Sigmoid colon (tissue), 7 donors: ENCODE measurements around the gene FAM9A. TPM values are rescaled to one million over a fixed set of nuclear protein-coding genes. Genes with fewer than 3 reads are reported as not detected.
A peak's percentile ranks its signal among the peaks of the same experiment; 100 is the strongest.

Source experiments
- DNase-seq: peaks from one replicate; pipeline ENCODE4 v3.0.0-alpha.2; 2019
- H3K27ac ChIP-seq, 4 donors: fragments of 200-600 bp; sonication (generic); one replicate each; pipeline ENCODE4 v1.5.1; 2016 to 2019; ENCODE audit warnings: mild to moderate bottlenecking in 1 of 4
- H3K27me3 ChIP-seq, 3 donors: fragments of 200-600 bp; sonication (generic); one replicate each; pipeline ENCODE4 v1.5.1; 2019; ENCODE audit warnings: mild to moderate bottlenecking in 1 of 3
- H3K36me3 ChIP-seq, 4 donors: fragments of 200-600 bp; sonication (generic); one replicate each; pipeline ENCODE4 v1.5.1; 2016 to 2019
- H3K4me1 ChIP-seq, 4 donors: fragments of 200-600 bp; sonication (generic); one replicate each; pipeline ENCODE4 v1.5.1; 2017 to 2019
- H3K4me3 ChIP-seq, 4 donors: fragments of 200-600 bp; sonication (generic); one replicate each; pipeline ENCODE4 v1.5.1; 2017 to 2019; ENCODE audit warnings: mild to moderate bottlenecking in 2 of 4, moderate library complexity in 1 of 4
- H3K9me3 ChIP-seq, 4 donors: fragments of 200-600 bp in 3 of 4; sonication (generic) in 3 of 4; one replicate each; pipeline versions ENCODE4 v1.5.1 to v1.6.1; 2013 to 2019
- CTCF ChIP-seq, 4 experiments: fragments of 450-650 bp in 3 of 4; fragments of 200-600 bp in 1 of 4; IDR thresholded peaks; one replicate each; pipeline ENCODE4 v1.5.1; 2016 to 2019; ENCODE audit warnings: antibody characterized with exemption in 4 of 4, mild to moderate bottlenecking in 3 of 4, moderate library complexity in 2 of 4
- EP300 ChIP-seq, 4 donors: sonication (generic); formaldehyde crosslinking; IDR thresholded peaks; one replicate each; pipeline ENCODE4 v1.6.1; 2017; ENCODE audit warnings: antibody characterized with exemption in 4 of 4
- POLR2A ChIP-seq, 2 donors: fragments of 450-650 bp; IDR thresholded peaks; one replicate each; pipeline ENCODE4 v1.6.1; 2016; ENCODE audit warnings: antibody characterized with exemption in 2 of 2, mild to moderate bottlenecking in 2 of 2, moderate library complexity in 2 of 2
- POLR2AphosphoS5 ChIP-seq, 4 donors: sonication (generic); formaldehyde crosslinking; IDR thresholded peaks; one replicate each; pipeline ENCODE4 v1.6.1; 2017; ENCODE audit warnings: antibody characterized with exemption in 4 of 4
- WGBS, 2 donors: extraction: QIAGEN DNeasy Blood & Tissue Kit; methylation state at CpG; one replicate each; pipeline ENCODE4 v1.1.7; 2013; 5-methylcytosine and 5-hydroxymethylcytosine counted together
- intact Hi-C: fragments of 100-400 bp; cut with DNase I; formaldehyde crosslinking; loops from one replicate; pipeline ENCODE4 v1.15.1; 2023
- polyA plus RNA-seq, 3 donors: library from polyadenylated mRNA; stranded (reverse); fragments of 200-250 nt; gene quantifications; one replicate each; pipeline ENCODE4 v1.2.3, GENCODE V29; 2013
- total RNA-seq, 4 donors: library from RNA; depleted of rRNA; stranded (reverse); fragments of >200 nt; gene quantifications; one replicate each; pipeline ENCODE4 v1.1.0, GENCODE V29; 2016
- donor health status: healthy with polysubstance abuse.
- donor health status: Bipolar disorder and iron deficiency.
- donor health status: healthy.

Gene FAM9A
- total and polyA plus RNA-seq, 7 donors, result not detected

- Histone ChIP-seq H3K27ac (no peak overlapping the region), H3K4me3 (no peak overlapping the region), H3K9me3 (no peaks in the 10 kb centered on the region), H3K4me1 (no peaks in the 10 kb centered on the region), H3K27me3 (no peaks in the 10 kb centered on the region), H3K36me3 (no peaks in the 10 kb centered on the region)
- TF ChIP-seq CTCF (IDR thresholded peaks at IDR 0.05), result no peak
- TF ChIP-seq POLR2AphosphoS5 (IDR thresholded peaks at IDR 0.05), result no peak
- no peak for TF ChIP-seq POLR2A (IDR thresholded peaks at IDR 0.05)
- TF ChIP-seq EP300 (IDR thresholded peaks at IDR 0.05), result no peak
- DNase-seq, result no peak
- intact Hi-C loops, result loop anchor here (5.0 to 10.0 kb wide), 2 partner anchors 65 to 958 kb away; no protein-coding TSS in a partner anchor
Measured at GRCh38 chrX:8749697-8750096, 51.5 kb downstream of the FAM9A start.

- WGBS, 2 donors, result 7 to 10% methylated on average over 6 of the region's 6 CpGs
Measured at GRCh38 chrX:8748855-8749254, 52.3 kb downstream of the FAM9A start.

DNA sequence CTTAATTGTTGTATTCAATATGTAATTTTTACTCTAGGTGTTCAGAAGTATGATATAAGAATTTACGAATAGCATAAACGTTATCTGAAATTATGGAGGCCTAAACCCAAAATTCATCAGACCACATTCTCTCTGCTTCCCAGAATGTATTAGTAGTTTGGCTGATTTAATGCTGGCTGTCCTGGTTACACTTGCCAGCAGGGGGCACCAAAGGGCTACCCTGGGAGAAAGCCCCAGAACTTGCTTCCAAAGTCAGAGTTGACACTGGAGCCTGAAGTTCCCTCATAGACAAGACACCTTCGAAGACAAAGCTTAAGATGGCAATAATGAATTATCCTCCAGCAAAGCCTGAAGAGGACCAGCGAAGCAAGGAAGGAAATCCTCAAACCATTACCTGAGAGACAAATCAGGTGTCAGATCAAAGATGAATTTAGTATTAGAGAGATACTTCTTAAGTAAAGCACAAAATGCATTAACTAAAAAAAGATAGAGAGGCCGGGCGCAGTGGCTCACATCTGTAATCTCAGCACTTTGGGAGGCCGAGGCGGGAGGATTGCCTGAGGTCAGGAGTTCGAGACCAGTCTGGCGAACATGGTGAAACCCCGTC, 58.0 kb downstream of the FAM9A start:
- no peaks in the 10 kb centered on the region for H3K4me1 ChIP-seq
- no peak overlapping the region for H3K4me3 ChIP-seq
- no peaks in the 10 kb centered on the region for H3K27me3 ChIP-seq
- TF ChIP-seq CTCF (IDR thresholded peaks at IDR 0.05) (peak in 3 of 4 experiments; percentile 21 to 46 (median 29)), POLR2A (IDR thresholded peaks at IDR 0.05) (no peak)
- intact Hi-C loops, result loop anchor here (10.0 kb wide), 1 partner anchor 72 kb away; no protein-coding TSS in a partner anchor
- no peaks in the 10 kb centered on the region for H3K9me3 ChIP-seq
- no peaks in the 10 kb centered on the region for H3K36me3 ChIP-seq
- DNase-seq, result no peak
- 54 to 67% methylated on average over 11 of the region's 11 CpGs for whole genome bisulfite sequencing, 2 donors
- no peak overlapping the region for H3K27ac ChIP-seq

More at GRCh38 chrX:8748855-8749254, 52.3 kb downstream of the FAM9A start:
- no peak for DNase-seq
- no peak overlapping the region for H3K27ac ChIP-seq
- H3K27me3 ChIP-seq, result no peaks in the 10 kb centered on the region
- no peaks in the 10 kb centered on the region for H3K9me3 ChIP-seq
- no peaks in the 10 kb centered on the region for H3K36me3 ChIP-seq
- no peak overlapping the region for H3K4me3 ChIP-seq
- intact Hi-C loops, result loop anchor here (5.0 to 10.0 kb wide), 2 partner anchors 66 to 958 kb away; no protein-coding TSS in a partner anchor
- TF ChIP-seq EP300 (IDR thresholded peaks at IDR 0.05), result no peak
- no peak for TF ChIP-seq POLR2AphosphoS5 (IDR thresholded peaks at IDR 0.05)
- TF ChIP-seq POLR2A (IDR thresholded peaks at IDR 0.05), result no peak
- TF ChIP-seq CTCF (IDR thresholded peaks at IDR 0.05), result peak in 3 of 4 experiments; percentile 26 to 51 (median 32)
- H3K4me1 ChIP-seq, result no peaks in the 10 kb centered on the region

DNA sequence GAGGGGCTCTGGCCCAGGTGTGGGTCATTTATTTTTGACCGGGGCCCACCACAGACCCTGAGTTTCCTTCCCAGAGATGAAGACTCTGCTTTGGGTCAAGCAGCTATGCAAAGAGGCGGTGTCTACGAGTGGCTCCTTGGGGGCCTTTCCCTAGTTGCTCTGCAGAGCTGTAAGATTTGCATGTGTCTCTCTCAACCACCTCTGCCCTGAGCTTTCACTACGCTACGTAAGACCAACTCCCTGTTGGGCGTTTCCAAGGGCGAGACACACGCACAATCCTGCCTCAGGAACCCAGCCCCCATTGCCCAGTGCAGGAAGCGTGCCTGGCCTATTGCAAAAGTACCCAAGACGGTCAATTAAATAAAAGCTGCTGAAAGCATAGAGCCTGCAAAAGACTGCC, 59.2 kb downstream of the FAM9A start:
- Histone ChIP-seq H3K4me1 (no peaks in the 10 kb centered on the region), H3K9me3 (no peaks in the 10 kb centered on the region), H3K36me3 (no peaks in the 10 kb centered on the region), H3K4me3 (no peak overlapping the region), H3K27ac (no peak overlapping the region), H3K27me3 (no peaks in the 10 kb centered on the region)
- intact Hi-C loops, result loop anchor here (10.0 kb wide), 1 partner anchor 73 kb away; no protein-coding TSS in a partner anchor
- DNase-seq, result no peak
- TF ChIP-seq POLR2AphosphoS5 (IDR thresholded peaks at IDR 0.05), result no peak
- TF ChIP-seq EP300 (IDR thresholded peaks at IDR 0.05), result no peak
- no peak for TF ChIP-seq POLR2A (IDR thresholded peaks at IDR 0.05)
- WGBS, 2 donors, result 60 to 83% methylated on average over 10 of the region's 10 CpGs

Other genes starting within 250 kb of the FAM9A start
- 1 to 10 TPM in 2 of 4 donors, under 1 TPM in 2; 0.33 to 1.8 (median 0.81) TPM for gene ANOS1, start 69.2 kb downstream of the FAM9A start, total RNA-seq
- gene ANOS1, start 69.2 kb downstream of the FAM9A start, polyA plus RNA-seq, result 1 to 10 TPM in 1 of 3 donors, under 1 TPM in 1, not detected in 1; 0.31 to 3.0 TPM
- not detected for gene FAM9B, start 232.7 kb upstream of the FAM9A start, total RNA-seq
- gene FAM9B, start 232.7 kb upstream of the FAM9A start, polyA plus RNA-seq, result not detected